Fibroblast of peridontal ligament (primary cell): ENCODE data around the gene VCAM1.
"Not testable (repeated sequence)": the region's sequence is repeated elsewhere in the genome, so short reads cannot be mapped to it uniquely, and the experiment has no call there.

Source experiments
- DNase-seq: peaks from one replicate; pipeline ENCODE4 v3.0.0-alpha.2; 2010; ENCODE audit errors: extremely low read depth

The VCAM1 gene

GRCh38 chr1:100780814-100781213 is 61.3 kb downstream of the VCAM1 start:
- no peak for DNase-seq

GRCh38 chr1:100781728-100782127 is 62.2 kb downstream of the VCAM1 start:
- DNase-seq, result not testable (repeated sequence)

- DNase-seq, result no peak
These were observed 63.0 kb downstream of the VCAM1 start for GRCh38 chr1:100782473-100783039.

GRCh38 chr1:100785470-100786052 is 66.0 kb downstream of the VCAM1 start:
- DNase-seq, result peak; percentile 30

GRCh38 chr1:100786870-100787269 is 67.3 kb downstream of the VCAM1 start:
- no peak for DNase-seq
